Mucosa of rectum (tissue), 2 donors: Measurements from ENCODE around the gene GALK1.

Experiments used
- H3K27ac ChIP-seq, 2 donors: one replicate each; pipeline ENCODE4 v1.7.0; 2013; ENCODE audit warnings: inconsistent platforms in 2 of 2, low read depth in 2 of 2, low read length in 2 of 2
- H3K27me3 ChIP-seq, 2 donors: one replicate each; pipeline ENCODE4 v1.7.0; 2013; ENCODE audit warnings: low read length in 2 of 2; ENCODE audit not compliant: control insufficient read depth in 2 of 2, insufficient read depth in 2 of 2
- H3K36me3 ChIP-seq, 2 donors: one replicate each; pipeline ENCODE4 v1.7.0; 2013; ENCODE audit warnings: low read length in 2 of 2; ENCODE audit not compliant: control insufficient read depth in 2 of 2, insufficient read depth in 2 of 2
- H3K4me1 ChIP-seq, 2 donors: one replicate each; pipeline ENCODE4 v1.7.0; 2013; ENCODE audit warnings: low read length in 2 of 2, mild to moderate bottlenecking in 1 of 2; ENCODE audit not compliant: control insufficient read depth in 2 of 2, insufficient read depth in 2 of 2
- H3K4me3 ChIP-seq, 2 donors: one replicate each; pipeline ENCODE4 v1.7.0; 2013; ENCODE audit warnings: low read length in 2 of 2
- H3K9ac ChIP-seq, 2 donors: one replicate each; pipeline ENCODE4 v1.7.0; 2013; ENCODE audit warnings: low read length in 2 of 2, low read depth in 1 of 2, mild to moderate bottlenecking in 1 of 2
- H3K9me3 ChIP-seq, 2 donors: one replicate each; pipeline ENCODE4 v1.7.0; 2013; ENCODE audit warnings: low read length in 2 of 2; ENCODE audit not compliant: control insufficient read depth in 2 of 2
- donor health status: healthy.
- donor health status: Normal muscosa, but diverticular disease.

The GALK1 gene

DNA sequence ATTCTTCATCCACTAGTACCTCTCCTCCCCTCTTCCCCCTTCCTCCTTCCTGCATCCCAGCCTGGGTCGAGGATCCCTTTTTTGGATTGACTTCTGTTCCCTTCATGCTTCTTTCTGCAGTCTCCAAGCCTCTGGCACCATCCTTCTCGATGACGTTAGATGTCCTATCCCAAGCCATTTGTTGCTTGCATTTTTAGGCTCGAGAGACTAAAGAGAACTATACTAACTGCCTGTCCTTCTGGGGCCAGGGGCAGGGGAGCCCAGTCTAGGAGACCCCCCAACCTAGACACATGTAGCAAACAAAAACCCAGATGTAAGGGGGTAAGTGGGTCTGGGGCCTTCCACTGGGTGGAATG lies 43.5 kb upstream of the GALK1 start:
- H3K27ac ChIP-seq = no peak overlapping the region
- H3K4me1 ChIP-seq = peaks cover 2 to 4% of the 10 kb centered on the region in 2 donors
- H3K4me3 ChIP-seq = no peak overlapping the region
- peaks cover 22 to 25% of the 10 kb centered on the region in 2 donors for H3K36me3 ChIP-seq
- H3K9ac ChIP-seq = no peak overlapping the region
- no peaks in the 10 kb centered on the region for H3K27me3 ChIP-seq
- no peaks in the 10 kb centered on the region for H3K9me3 ChIP-seq

DNA sequence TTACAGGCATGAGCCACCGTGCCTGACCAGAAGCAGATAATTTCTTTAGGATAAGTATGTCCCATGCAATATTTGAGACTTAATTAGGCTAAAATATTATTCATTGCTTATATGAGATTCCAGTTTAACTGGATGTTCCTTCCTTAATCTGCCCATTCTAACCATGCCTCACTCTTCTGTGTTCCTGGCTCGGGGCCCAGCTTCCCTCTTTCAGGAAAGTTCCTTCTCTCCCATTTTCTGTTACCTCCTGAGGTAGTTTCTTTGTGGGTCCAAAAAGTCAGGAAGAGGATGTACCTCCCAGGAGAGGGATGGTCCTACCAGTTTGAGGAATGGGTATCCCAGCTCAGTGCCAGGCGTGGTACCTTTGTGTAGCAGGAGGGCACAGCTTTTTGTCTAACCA lies 42.9 kb upstream of the GALK1 start:
- peaks cover 15 to 20% of the 10 kb centered on the region in 2 donors for H3K36me3 ChIP-seq
- H3K9ac ChIP-seq = no peak overlapping the region
- H3K27me3 ChIP-seq = no peaks in the 10 kb centered on the region
- peaks cover 2 to 4% of the 10 kb centered on the region in 2 donors for H3K4me1 ChIP-seq
- H3K27ac ChIP-seq = no peak overlapping the region
- H3K9me3 ChIP-seq = no peaks in the 10 kb centered on the region
- no peak overlapping the region for H3K4me3 ChIP-seq

DNA sequence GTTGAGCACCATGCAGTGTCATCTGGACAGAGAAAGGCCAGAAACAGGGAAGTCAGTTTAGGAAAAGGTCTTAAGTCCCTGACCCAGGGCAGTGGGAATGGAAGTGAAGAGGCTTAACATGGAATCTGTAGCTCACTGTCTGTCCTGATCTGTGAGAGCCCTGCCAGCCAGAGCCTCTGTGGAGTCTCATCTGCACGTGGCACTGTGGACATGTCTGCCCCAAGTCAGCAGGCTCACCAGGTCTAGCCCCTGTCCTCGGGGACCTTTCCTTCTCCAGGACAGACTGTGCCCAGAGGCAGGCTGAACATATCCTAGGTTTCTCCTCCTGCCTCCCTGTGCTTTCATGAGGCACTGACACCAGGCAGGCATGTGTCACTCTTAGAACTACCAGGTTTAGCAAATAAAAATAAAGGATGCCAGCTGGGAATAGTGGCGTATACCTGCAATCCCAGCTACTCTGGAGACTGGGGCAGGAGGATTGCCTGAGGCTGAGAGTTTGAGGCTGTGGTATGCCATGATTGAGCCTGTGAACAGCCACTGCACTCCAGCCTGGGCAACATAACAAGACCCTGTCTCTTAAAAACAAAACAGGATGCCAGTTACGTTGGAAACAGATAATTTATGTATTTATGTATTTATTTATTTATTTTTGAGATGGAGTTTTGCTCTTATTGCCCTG lies 42.0 kb upstream of the GALK1 start:
- Histone ChIP-seq H3K27me3 (no peaks in the 10 kb centered on the region), H3K36me3 (peaks cover 6 to 14% of the 10 kb centered on the region in 2 donors), H3K27ac (no peak overlapping the region), H3K9me3 (no peaks in the 10 kb centered on the region), H3K9ac (no peak overlapping the region), H3K4me3 (no peak overlapping the region), H3K4me1 (peaks cover 2 to 4% of the 10 kb centered on the region in 2 donors)

DNA sequence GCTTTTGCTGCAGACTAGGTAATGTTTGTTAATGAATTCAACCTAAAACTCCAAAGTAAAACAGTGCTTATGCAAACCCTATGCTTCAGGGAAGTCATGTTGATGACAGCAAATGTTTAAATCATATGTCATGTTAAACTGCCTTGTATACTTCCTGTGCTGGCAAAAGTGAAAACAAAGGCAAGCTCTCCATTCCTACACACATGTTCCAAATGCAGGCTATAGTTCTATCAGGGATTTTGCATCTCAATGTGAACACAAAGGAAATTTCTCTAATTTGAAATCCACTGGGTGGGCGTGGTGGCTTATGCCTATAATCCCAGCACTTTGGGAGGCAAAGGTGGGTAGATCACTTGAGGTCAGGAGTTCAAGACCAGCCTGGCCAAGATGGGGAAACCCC lies 38.9 kb upstream of the GALK1 start:
- Histone ChIP-seq H3K27ac (no peak overlapping the region), H3K4me1 (no peaks in the 10 kb centered on the region), H3K27me3 (no peaks in the 10 kb centered on the region), H3K9ac (no peak overlapping the region), H3K4me3 (no peak overlapping the region), H3K9me3 (no peaks in the 10 kb centered on the region), H3K36me3 (peaks cover 6 to 12% of the 10 kb centered on the region in 2 donors)

DNA sequence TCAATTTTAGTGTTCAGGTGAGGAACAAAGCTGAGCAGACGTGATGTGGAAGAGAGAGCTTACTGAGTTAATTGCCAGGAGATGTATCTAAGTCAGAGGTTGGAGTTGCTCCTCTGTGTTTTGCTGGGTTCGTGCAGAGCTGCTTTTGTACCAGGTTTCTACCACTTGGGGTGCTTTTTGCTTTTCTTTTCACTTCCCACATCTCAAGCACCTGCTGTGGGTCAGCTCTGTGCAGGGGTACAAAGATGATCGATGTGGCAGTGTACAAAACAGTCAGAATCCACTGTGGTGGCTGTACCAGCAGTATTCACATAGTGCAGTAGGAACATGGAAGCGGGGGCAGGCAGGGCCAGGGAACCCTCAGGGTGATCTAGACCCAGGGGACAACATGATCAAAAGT lies 34.4 kb upstream of the GALK1 start:
- Histone ChIP-seq H3K27me3 (no peaks in the 10 kb centered on the region), H3K27ac (no peak overlapping the region), H3K4me3 (no peak overlapping the region), H3K9ac (no peak overlapping the region), H3K4me1 (no peaks in the 10 kb centered on the region), H3K36me3 (peaks cover 12 to 25% of the 10 kb centered on the region in 2 donors), H3K9me3 (no peaks in the 10 kb centered on the region)

DNA sequence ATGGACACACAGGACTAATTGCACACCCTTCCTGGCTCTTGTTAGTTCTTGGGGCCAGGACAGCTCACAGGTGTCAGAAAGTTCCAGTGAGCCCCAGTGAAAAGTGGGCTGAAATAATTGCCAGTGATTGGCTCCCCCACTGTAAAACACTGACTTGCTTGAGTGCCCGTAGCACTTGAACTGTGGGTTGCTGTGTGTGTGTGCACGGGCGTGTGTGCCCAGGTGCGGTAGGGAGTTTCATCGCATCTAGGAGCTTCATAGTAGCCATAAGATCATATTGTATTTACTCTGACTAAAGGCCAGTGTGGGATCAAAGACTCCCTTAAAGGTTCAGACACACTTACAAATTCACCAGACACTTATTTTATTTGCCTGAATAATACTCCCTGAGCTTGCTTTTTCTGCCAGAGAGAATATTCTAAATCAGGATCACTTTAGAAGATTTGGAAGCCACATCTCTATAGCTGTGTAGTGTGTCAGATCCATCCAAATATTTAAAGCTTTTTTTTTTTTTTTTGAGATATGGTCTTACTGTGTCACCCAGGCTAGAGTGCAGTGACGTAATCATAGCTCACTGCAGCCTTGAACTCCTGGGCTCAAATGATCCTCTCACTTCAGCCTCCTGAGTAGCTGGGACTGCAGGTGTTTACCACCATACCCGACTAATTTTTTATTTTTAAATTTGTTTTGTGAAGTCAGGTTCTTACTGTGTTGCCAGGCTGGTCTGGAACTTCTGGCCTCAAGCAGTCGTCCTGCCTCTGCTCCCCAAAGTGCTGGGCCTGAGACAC lies 31.0 kb upstream of the GALK1 start:
- H3K36me3 ChIP-seq = peaks cover 23 to 35% of the 10 kb centered on the region in 2 donors
- no peak overlapping the region for H3K27ac ChIP-seq
- H3K9me3 ChIP-seq = no peaks in the 10 kb centered on the region
- no peak overlapping the region for H3K9ac ChIP-seq
- no peak overlapping the region for H3K4me3 ChIP-seq
- no peaks in the 10 kb centered on the region for H3K27me3 ChIP-seq
- H3K4me1 ChIP-seq = no peaks in the 10 kb centered on the region

DNA sequence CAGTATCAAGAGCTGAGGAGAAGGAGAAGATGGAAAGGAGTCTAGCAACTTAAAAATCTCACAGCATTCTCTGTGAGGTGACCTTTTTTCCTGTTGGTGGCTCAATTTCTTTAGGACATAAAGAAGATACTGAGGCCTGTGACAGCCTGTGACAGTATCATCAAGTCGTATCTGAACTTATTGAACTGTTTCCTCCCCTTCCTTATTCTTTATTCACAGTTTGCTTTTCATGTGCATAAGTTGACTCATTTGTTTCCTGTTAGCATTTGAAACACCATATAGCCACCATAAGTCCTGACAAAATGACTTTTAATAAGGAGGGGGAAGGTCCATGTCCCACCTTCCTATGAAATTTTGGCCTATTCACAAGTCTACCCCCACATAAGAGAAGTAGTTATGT lies 28.5 kb upstream of the GALK1 start:
- Histone ChIP-seq H3K9ac (no peak overlapping the region), H3K9me3 (no peaks in the 10 kb centered on the region), H3K27ac (no peak overlapping the region), H3K4me1 (no peaks in the 10 kb centered on the region), H3K4me3 (no peak overlapping the region), H3K27me3 (no peaks in the 10 kb centered on the region), H3K36me3 (peaks cover 19 to 24% of the 10 kb centered on the region in 2 donors)

DNA sequence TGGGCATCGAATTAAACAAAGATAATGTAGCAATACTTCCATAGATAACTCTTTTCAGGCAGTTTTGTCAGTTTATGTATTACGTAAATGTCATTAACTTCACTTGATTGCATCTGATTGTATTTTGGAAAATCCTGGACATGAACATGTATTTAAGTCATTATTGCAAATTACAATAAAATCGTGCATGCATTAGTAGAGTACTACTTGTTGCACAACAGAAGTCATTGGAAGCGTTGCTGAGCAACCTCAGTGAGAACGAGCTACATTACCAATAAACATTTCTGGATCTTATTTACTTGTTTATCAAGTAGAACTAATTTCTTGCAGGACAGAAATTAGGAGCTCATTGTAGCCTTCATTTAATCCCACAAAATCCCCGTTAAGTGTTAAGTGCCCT lies 26.3 kb upstream of the GALK1 start:
- Histone ChIP-seq H3K4me3 (no peak overlapping the region), H3K36me3 (peaks cover 18 to 19% of the 10 kb centered on the region in 2 donors), H3K4me1 (peaks cover 0 to 6% of the 10 kb centered on the region in 2 donors), H3K9ac (no peak overlapping the region), H3K27me3 (no peaks in the 10 kb centered on the region), H3K27ac (no peak overlapping the region), H3K9me3 (no peaks in the 10 kb centered on the region)

DNA sequence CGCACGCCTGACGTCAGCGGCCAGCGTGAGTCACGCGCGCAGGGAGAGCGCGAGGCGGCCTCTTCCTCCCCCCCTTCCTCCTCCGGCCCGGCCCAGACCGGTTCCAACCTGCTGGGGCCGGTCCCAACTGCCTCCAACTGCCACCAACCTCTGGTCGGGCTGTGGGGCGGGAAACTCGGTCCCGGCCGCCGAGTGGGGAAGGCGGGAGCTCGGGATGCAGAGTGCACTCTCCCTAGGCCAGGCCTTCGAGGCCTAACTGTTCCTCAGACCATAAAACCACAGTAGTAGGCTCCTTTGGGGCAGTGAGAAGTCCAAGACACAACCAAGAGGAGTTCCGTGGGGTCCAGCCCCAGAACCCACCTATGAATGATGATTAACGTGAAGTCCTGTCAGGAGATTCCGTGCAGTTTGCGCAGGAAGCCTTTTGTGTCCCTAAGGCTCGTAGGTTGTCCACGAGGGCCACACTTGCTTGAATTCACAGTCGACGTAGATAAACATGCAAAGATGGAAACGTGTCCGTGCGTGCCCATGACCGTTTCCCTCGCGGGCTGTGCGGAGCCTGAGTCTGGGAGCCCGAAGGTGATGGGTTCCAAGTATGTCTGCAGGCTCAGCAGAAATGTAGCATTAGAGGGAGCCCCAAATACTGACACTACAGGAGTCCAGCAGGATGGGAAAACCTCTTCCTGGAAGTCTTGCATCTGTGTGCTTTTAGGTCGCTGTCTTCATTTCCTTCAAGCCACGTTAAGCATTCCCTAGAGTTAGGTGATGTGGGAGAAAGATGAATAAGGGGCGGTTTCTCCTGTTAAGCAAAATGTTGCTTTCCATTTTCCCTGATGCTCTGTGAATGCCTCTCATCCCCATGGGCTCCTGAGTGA lies 20.3 kb upstream of the GALK1 start:
- no peaks in the 10 kb centered on the region for H3K27me3 ChIP-seq
- no peaks in the 10 kb centered on the region for H3K9me3 ChIP-seq
- peaks cover 24 to 28% of the 10 kb centered on the region in 2 donors for H3K4me1 ChIP-seq
- peak overlapping the region; percentile 76 to 97 for H3K9ac ChIP-seq
- H3K36me3 ChIP-seq = no peaks in the 10 kb centered on the region
- peak overlapping the region; percentile 93 to 100 for H3K27ac ChIP-seq
- H3K4me3 ChIP-seq = peak overlapping the region; percentile 76 to 90
